Measurements from ENCODE around the gene ABCB10.

ABCB10 gene

DNA sequence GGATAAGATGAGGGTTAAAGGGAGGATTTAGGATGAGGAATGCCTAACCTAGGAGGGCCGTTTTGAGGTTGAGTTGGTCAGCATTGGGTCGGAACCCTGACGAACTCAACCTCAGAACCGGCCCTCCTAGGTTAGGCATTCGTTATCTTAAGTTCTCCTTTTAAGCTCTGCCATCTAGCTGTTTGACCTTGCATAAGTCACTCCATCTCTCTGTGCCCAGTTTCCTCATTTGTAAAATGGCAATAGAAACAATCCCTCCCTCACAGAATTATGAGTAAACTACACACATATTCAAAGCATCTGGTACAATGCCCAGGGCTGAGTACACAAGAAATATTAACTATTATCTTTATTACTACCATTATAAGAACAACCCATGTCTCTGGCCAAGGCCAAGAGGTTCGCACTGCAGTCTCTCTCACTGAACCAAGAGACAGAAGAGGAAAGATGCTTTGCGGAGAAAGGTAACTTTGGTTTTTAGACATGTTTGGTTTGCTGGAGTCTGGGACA, 4.8 kb downstream of the ABCB10 start:
- DNase-seq (ENCODE audit: low spot score), result no peak
- TF ChIP-seq CTCF (IDR thresholded peaks at IDR 0.05; ENCODE audit: borderline replicate concordance, control extremely low read depth, extremely low read depth, insufficient read depth, missing control alignments), result no peak
- in situ Hi-C loops (cut with MboI; ENCODE audit: low sequenced_read_pairs, unreplicated experiment), result no loop called here

DNA sequence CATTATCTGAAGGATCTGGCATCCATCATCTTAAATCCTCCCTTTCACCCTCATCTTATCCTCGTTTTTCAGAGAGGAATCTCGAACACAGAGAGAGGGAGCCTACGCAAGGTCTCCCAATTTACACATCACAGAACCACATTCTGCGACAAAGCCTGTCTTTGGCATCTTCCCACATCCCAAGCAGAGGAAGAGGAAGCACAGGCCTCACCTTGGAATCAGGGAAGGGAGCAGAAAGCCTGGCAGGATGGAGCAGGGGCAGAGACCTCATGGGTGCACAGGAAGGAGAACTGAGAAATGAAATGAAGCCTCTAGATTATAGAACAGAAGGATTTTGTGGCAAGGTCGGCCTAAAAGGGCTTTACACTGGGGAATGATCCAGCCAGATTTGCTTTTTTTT, 5.8 kb downstream of the ABCB10 start:
- TF ChIP-seq CTCF (IDR thresholded peaks at IDR 0.05; ENCODE audit: borderline replicate concordance, control extremely low read depth, extremely low read depth, insufficient read depth, missing control alignments), result no peak
- in situ Hi-C loops (cut with MboI; ENCODE audit: low sequenced_read_pairs, unreplicated experiment), result no loop called here
- no peak for DNase-seq (ENCODE audit: low spot score)

DNA sequence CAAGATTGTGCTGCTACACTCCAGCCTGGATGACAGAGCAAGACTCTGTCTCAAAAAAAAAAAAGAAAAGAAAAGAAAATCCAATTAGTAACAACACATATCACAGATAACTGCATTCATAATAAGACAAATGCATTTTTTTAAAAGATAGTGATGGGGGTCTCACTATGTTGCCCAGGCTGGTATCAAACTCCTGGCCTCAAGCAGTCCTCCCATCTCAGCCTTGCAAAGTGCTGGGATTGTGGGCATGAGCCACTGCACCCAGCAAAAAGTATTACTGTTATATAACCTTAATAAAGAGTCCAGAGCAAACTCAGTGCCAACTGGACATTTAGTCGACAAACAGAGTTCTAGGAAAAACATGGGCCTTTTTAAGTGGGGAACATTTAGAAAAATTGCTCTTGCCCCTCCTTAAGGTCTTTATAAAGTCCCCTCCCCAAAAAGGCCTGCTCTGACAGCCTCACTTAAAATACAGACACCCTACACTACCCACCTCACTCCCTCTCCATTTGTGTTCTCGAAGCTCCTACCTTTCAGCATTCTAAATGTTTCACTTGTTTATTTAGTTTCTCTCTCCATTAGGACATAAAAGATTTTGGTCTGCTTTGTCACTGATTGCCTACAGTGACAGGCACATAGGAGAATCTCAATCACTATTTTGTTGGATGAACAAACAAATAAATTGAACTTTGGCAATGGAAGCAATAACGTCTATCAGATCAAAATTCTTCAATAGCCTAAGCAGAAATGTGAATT, 7.5 kb downstream of the ABCB10 start:
- in situ Hi-C loops (cut with MboI; ENCODE audit: low sequenced_read_pairs, unreplicated experiment), result no loop called here
- no peak for TF ChIP-seq CTCF (IDR thresholded peaks at IDR 0.05; ENCODE audit: borderline replicate concordance, control extremely low read depth, extremely low read depth, insufficient read depth, missing control alignments)
- DNase-seq (ENCODE audit: low spot score), result no peak

DNA sequence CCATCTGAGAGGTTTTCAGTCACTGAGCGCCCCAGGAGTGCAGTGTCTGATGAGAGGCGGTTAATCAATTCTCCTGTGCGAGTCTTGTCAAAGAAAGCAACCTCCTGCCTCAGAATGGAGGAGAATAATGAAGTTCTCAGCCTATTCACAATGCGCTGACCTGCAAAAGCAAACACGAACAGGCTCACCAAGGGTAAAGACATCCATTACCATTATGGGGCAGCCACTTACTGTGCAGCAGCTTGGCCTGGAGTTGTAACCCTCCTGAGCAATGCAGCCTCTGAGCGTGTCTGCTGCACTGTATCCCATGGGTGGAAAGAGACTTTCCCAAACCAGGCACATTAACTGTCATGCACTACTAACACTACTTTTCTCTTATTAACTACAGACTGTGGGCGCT, 11.0 kb downstream of the ABCB10 start:
- in situ Hi-C loops (cut with MboI; ENCODE audit: low sequenced_read_pairs, unreplicated experiment), result no loop called here
- no peak for DNase-seq (ENCODE audit: low spot score)

DNA sequence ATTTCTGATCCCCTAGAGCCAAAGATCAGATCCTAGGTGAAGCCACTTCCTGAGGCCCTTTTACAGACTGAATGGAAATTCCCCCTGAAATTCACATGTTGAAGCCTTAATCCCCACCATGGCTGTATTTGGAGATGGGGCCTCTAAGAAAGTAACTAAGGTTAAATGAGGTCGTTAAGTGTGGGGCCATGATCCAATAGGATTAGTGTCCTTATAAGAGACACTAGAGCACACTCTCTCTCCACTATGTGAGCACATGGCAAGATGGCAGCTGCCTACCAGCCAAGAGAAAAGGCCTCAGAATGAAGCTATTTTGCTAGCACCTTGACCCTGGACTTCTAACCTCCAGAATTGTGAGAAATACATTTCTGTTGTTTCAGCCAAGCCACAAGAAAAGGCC, 13.9 kb downstream of the ABCB10 start:
- DNase-seq (ENCODE audit: low spot score), result no peak
- TF ChIP-seq CTCF (IDR thresholded peaks at IDR 0.05; ENCODE audit: borderline replicate concordance, control extremely low read depth, extremely low read depth, insufficient read depth, missing control alignments), result no peak
- in situ Hi-C loops (cut with MboI; ENCODE audit: low sequenced_read_pairs, unreplicated experiment), result no loop called here

More for the DNA sequence above, 11.0 kb downstream of the ABCB10 start:
- TF ChIP-seq CTCF (IDR thresholded peaks at IDR 0.05; ENCODE audit: borderline replicate concordance, control extremely low read depth, extremely low read depth, insufficient read depth, missing control alignments), result no peak

GRCh38 chr1:229539863-229540506, 18.5 kb downstream of the ABCB10 start:
- no peak for DNase-seq (ENCODE audit: low spot score)
- in situ Hi-C loops (cut with MboI; ENCODE audit: low sequenced_read_pairs, unreplicated experiment), result no loop called here

More at GRCh38 chr1:229539863-229540506, 18.5 kb downstream of the ABCB10 start:
- TF ChIP-seq CTCF (IDR thresholded peaks at IDR 0.05; ENCODE audit: borderline replicate concordance, control extremely low read depth, extremely low read depth, insufficient read depth, missing control alignments), result no peak

Data from GM13976 (cell line).